HG02623 (cell line): ENCODE measurements around the gene PLEKHA6.

ENCODE experiments used
- ATAC-seq: cut with Tn5 transposase; IDR thresholded peaks from one replicate; pipeline ENCODE4 v1.9.1; 2021; ENCODE audit warnings: moderate library complexity; ENCODE audit not compliant: unreplicated experiment

Gene PLEKHA6

GRCh38 chr1:204356997-204357396 lies 2.7 kb downstream of the PLEKHA6 start:
- no peak for ATAC-seq

DNA sequence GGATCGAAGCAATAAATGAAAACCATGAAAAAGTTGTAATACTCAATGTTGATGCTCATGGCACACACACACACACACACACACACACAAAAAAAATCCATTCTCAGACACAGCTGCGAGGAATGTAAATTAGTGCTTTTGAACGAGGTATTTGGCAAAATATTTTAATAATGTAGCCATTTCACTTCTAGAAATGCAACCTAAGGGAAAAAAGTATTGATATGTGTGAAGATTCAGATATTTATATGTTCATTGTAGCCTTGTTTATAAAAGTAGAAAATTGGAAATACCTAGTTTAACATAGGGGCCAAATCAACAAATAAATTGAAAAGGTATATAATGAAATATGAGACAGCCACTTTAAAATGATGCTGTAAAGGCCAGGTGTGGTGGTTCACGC lies 3.8 kb downstream of the PLEKHA6 start:
- no peak for ATAC-seq

- ATAC-seq, result no peak
Measured at GRCh38 chr1:204354579-204354978, 5.2 kb downstream of the PLEKHA6 start.

GRCh38 chr1:204353213-204353910 lies 6.4 kb downstream of the PLEKHA6 start:
- no peak for ATAC-seq

DNA sequence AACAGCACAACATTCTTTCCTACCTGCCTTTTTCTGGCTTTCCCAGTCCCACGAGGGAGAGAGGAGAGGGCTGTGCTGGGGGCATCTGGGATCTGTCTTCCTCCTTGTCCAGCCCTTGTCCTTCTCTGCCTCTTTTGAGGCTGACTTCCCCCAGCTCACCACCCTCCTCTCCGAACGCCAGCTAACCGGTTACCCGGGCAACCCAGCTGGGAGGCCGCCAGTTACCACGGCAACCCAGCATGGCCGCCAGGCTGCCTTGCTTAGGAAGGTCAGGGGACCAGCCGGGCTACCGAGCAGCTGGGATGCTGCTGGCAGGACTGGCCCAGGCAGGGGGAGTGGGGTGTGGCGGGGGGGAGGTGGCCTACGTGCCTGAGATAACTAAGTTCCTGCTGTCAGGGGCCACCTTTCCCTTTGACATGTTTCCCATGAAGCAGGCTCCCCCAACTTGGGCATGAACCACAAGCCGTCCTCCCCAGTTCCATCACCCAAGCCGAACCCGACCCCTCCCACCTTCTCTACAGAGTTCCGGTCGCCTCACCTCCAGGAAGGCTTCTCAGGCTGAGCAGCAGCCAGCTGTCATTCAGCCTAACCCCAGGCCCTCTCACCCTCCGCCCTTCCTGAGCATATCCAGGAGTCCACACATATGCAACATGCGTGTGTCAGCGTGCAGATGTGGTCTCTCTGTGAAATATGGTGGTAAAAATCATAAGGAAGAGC lies 8.7 kb downstream of the PLEKHA6 start:
- no peak for ATAC-seq

DNA sequence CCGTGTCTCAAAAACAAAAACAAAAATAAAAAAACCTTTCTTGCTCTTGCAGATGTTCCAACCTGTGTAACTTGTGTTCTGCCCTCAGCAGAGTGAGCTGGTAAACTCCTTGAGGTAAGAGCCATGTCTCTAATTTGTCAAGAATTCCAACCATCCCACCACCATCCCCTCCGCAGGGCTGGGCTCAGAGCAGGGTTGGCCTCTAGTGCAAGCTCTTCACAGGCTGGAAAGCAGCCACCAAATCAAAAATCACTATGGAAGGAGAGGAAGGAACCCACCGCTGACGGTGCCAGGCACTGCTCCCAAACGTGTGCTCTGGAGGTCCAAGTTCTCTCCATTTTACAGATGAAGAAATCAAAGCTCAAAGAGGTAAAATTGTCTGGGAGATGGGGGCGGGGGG lies 9.4 kb downstream of the PLEKHA6 start:
- ATAC-seq, result no peak

DNA sequence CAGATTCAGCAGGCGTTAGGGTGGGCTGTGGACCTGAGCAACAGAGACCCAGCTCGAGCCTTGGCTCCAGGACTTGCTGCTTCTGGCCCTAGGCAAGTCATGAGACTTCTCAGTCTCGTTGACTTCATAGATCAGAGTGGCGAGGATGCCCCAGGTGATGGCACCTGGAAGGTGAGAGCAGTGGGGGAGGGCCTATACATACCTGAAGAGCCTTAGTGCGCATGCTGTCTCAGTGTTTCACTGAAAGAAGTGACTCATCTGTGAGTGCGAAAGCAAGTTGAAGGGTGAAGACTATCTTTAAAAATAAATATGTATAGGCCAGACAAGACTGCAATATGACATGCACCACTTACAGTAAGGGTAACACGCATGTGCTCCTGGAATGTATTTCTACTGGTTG lies 10.1 kb downstream of the PLEKHA6 start:
- no peak for ATAC-seq

DNA sequence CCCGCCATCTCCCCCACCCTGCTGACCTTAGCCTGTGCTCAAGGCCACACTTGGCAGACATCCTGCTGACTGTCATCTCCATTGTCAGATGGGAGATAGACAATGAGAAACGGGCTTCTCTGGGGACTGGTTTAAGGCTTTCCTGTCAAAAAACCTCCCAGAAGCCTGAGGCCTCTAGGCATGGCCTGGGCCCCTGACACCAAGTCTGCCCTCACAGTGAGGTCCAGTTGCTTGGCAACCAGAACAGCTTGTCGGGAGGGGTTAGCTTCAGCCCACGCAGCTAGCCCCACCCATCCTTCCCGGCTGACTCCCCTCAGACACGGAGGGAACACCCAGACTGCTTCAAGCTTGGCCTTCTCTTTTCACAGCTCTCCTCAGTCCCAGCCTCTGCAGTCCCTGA lies 11.0 kb downstream of the PLEKHA6 start:
- no peak for ATAC-seq

- no peak for ATAC-seq
Measured at GRCh38 chr1:204348242-204348641, 11.5 kb downstream of the PLEKHA6 start.

DNA sequence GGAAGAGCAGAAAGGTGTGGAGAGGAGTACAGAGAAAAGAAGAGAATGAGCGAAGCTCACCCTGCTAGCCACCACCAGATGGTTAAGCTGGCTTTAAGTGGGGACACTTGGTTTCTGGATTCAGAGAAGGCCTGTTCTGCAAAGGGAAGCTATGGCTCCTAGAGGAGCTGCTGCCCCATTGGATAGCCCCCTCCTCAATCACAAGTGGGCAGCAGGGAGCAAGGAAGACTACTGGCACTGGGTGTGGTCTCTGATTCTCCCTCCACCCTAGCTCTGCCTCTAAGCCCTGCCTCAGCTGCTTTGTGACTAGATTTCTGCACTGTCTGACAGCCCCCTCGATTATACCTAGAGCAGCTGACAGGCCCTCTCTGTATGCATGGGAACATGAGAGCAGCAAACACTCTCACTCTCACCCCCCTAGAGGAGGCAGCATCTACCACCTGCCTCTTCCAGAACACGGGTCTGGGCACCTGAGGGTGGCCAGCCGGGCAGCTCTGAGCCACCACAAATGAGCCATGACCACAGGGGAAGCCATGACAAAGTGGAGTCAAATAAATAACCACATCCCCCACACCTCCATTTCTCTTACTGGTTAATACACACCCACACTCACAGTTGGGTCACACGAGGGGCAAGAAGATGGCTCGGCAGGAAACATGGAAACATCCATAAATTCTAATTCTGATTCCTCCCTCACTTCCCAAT lies 13.6 kb downstream of the PLEKHA6 start:
- no peak for ATAC-seq

- ATAC-seq, result no peak
Measured at GRCh38 chr1:204345438-204345841, 14.3 kb downstream of the PLEKHA6 start.

DNA sequence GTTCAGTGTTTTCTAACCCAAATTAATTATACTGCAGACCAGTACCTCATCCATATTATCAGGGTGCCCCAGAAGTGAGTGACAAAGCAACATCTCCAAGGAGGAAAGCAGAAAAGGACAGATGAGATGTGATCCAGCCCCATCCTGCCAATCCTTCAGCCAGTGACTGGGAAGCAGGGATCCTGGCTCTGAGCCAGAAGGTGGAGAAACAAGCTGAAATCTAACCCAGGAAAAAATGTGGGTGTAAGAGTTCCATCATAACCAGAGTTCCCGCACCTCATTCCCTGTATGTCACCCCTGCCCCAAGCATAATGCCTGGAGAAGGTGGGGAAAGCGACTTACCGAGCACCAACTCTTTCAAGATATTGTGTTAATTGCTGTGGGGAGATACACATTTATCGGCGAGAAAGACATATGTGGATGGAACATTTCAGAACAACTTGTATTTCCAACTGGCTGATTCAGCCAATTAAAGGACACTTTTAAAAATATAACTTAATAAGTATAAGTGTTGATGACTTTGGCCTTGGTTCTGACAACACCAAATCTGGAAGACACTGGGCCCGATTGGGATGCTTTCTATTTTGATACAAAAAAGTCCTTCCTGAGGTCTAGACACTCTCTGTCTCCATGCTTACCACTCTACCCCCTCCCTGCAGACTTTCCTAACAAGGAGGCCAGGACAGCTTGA lies 14.9 kb downstream of the PLEKHA6 start:
- no peak for ATAC-seq

- no peak for ATAC-seq
Measured at GRCh38 chr1:204343802-204344201, 15.9 kb downstream of the PLEKHA6 start.

- no peak for ATAC-seq
Measured at GRCh38 chr1:204343247-204343646, 16.5 kb downstream of the PLEKHA6 start.

GRCh38 chr1:204342310-204342709 lies 17.4 kb downstream of the PLEKHA6 start:
- no peak for ATAC-seq

DNA sequence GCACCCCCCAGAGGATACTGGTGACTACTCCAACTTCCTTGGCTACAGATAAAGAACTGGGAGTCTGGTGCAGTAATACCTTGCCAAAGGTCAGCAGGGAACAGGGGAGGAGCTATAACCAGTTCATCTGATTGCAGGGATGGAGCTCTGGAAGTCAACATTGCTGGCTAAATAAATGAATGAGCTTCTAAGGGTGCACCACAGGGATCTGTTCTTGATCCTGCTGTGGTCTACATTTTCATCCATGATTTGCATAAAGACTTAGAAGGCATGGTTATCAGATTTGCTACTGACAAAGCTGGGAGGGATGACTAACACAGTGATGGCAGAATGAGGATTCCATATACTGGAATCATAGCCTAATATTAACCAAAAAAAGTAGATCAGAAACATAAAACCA lies 18.3 kb downstream of the PLEKHA6 start:
- ATAC-seq, result no peak

DNA sequence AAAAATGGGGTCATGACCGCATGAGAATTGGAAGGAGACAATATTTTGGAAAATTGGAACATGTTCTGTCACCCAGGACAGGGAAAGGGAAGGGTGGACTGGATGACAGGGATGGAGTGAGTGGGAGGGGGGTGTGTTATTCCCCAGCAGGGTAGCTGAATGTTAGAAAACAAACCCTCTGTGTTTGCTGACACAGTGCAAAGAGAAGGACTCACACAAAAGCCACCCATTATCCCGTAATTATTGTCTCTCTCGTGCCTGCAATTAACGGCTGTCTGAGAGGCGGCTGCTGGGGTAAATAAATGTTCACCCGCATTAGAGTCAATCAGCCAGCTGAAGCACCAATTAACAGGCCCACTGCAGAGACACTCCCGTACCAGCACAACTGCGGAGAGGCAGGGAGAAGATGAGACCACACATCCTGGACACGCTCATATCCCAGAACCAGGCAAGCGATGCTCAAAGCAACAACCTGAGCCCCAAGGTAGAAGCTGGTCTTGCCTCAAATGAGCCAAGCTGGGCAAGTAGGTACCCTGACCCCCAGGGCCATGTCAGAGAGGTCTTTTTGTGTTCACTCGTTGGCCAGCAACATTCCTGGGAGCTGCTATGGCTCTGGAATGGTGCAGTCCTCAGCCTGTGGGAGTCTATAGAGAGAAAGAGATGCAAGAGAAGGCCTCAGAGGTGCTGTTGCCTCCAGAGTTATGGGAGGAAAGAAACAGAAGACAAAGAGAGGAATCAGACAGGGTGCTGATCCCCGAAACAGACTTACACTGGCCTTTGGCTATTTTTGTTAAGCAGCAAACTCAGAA lies 19.4 kb downstream of the PLEKHA6 start:
- ATAC-seq, result no peak

DNA sequence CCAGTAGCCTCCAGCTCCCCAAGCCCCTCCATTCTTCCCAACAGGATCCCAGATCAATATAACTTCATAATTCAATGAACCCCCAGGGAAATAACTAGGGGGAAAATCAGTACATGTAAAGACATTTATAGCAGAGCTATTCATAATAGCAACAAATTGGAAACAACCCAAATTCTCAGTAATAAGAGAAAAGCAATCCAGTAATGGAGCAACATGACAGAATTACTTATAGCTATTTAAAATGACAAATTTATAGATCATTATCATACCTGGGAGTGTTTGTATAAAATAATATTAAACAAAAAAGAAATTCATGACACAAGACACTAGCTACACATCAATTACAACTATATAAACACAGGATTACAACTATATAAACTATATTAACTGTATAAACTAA lies 20.2 kb downstream of the PLEKHA6 start:
- no peak for ATAC-seq

DNA sequence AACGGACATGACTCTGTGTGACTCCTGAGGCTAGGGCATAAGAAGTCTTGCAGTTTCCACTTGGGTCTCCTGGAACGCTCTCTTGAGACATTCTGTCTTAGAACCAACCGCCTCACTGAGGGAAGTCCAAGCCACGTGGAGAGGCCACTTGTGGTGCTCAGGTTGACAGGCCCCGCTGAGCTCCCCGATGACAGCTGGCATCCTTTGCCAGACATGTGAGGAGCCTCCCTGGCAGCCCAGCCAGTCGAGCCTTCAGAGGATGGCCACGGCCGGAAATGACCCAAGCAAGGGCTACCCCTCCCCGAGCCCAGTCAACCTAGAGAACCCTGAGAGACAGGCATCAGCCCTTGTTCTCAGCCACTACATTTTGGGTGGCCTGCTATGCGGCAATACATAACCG lies 20.7 kb downstream of the PLEKHA6 start:
- ATAC-seq, result no peak

GRCh38 chr1:204338360-204338759 lies 21.4 kb downstream of the PLEKHA6 start:
- no peak for ATAC-seq

GRCh38 chr1:204337583-204337982 lies 22.1 kb downstream of the PLEKHA6 start:
- no peak for ATAC-seq
